Esophagus muscularis mucosa (tissue), 4 donors: ENCODE measurements around the gene MTX2. TPM values are rescaled to one million over a fixed set of nuclear protein-coding genes. Genes with fewer than 3 reads are reported as not detected.

Source experiments
- DNase-seq: peaks from one replicate; pipeline ENCODE4 v3.0.0-alpha.2; 2017; ENCODE audit errors: extremely low spot score
- H3K27ac ChIP-seq, 4 donors: fragments of 200-600 bp; sonication (generic); replicated peaks in 1 of 4; 1 replicate in 3 of 4; 2 replicates in 1 of 4; pipeline ENCODE4 v1.5.1; 2016 to 2019; ENCODE audit warnings: mild to moderate bottlenecking in 1 of 4
- H3K27me3 ChIP-seq, 4 donors: fragments of 200-600 bp; sonication (generic); one replicate each; pipeline versions ENCODE4 v1.5.1 to v1.6.0; 2016 to 2019
- H3K36me3 ChIP-seq, 4 donors: fragments of 200-600 bp; sonication (generic); one replicate each; pipeline ENCODE4 v1.5.1; 2016 to 2019
- H3K4me1 ChIP-seq, 4 donors: fragments of 200-600 bp; sonication (generic); one replicate each; pipeline ENCODE4 v1.5.1; 2016 to 2019
- H3K4me3 ChIP-seq, 4 donors: fragments of 200-600 bp; sonication (generic); 1 replicate in 2 of 4; 2 replicates in 2 of 4; pipeline ENCODE4 v1.5.1; 2016 to 2019; ENCODE audit warnings: mild to moderate bottlenecking in 4 of 4, moderate library complexity in 1 of 4
- H3K9me3 ChIP-seq, 4 donors: fragments of 200-600 bp; sonication (generic); 1 replicate in 3 of 4; 2 replicates in 1 of 4; pipeline ENCODE4 v1.5.1; 2016 to 2019
- CTCF ChIP-seq, 3 experiments: fragments of 200-600 bp in 2 of 3; fragments of 450-650 bp in 1 of 3; sonication (generic) in 2 of 3; IDR thresholded peaks; one replicate each; pipeline ENCODE4 v1.5.1; 2017 to 2019; ENCODE audit warnings: antibody characterized with exemption in 3 of 3, mild to moderate bottlenecking in 2 of 3, moderate library complexity in 1 of 3
- EP300 ChIP-seq: sonication (generic); formaldehyde crosslinking; IDR thresholded peaks from one replicate; pipeline ENCODE4 v1.6.1; 2017; ENCODE audit warnings: antibody characterized with exemption
- POLR2A ChIP-seq: fragments of 450-650 bp; IDR thresholded peaks from one replicate; pipeline ENCODE4 v1.6.1; 2017; ENCODE audit warnings: antibody characterized with exemption, moderate library complexity, mild to moderate bottlenecking, low read depth
- POLR2AphosphoS5 ChIP-seq, 2 donors: sonication (generic); formaldehyde crosslinking; IDR thresholded peaks; one replicate each; pipeline ENCODE4 v1.6.1; 2017; ENCODE audit warnings: antibody characterized with exemption in 2 of 2
- WGBS: methylation state at CpG from one replicate; pipeline ENCODE4 v1.1.5; 2018; 5-methylcytosine and 5-hydroxymethylcytosine counted together
- intact Hi-C: fragments of 100-400 bp; cut with DNase I; formaldehyde crosslinking; loops from one replicate; pipeline ENCODE4 v1.15.1; 2023
- total RNA-seq, 4 donors: library from RNA; depleted of rRNA; stranded (reverse); fragments of >200 nt; gene quantifications; one replicate each; pipeline versions ENCODE4 v1.1.0 to v1.2.1, GENCODE V29; 2016

The MTX2 gene
- total RNA-seq, 4 donors from 2014 or later = 26.2 to 31.1 (median 27.6) TPM

- Histone ChIP-seq H3K27me3 (no peaks in the 10 kb centered on the region), H3K9me3 (peaks cover 0 to 14% (median under 1%) of the 10 kb centered on the region in 4 donors), H3K36me3 (no peaks in the 10 kb centered on the region), H3K4me3 (no peak overlapping the region), H3K4me1 (no peaks in the 10 kb centered on the region), H3K27ac (no peak overlapping the region)
- intact Hi-C loops = no loop called here
- no peak for TF ChIP-seq CTCF (IDR thresholded peaks at IDR 0.05)
- no peak for TF ChIP-seq EP300
- TF ChIP-seq POLR2A = no peak
- no peak for DNase-seq
- 77% methylated on average over 3 of the region's 3 CpGs for WGBS
Observed at GRCh38 chr2:176383836-176384442, 114.7 kb downstream of the MTX2 start.

DNA sequence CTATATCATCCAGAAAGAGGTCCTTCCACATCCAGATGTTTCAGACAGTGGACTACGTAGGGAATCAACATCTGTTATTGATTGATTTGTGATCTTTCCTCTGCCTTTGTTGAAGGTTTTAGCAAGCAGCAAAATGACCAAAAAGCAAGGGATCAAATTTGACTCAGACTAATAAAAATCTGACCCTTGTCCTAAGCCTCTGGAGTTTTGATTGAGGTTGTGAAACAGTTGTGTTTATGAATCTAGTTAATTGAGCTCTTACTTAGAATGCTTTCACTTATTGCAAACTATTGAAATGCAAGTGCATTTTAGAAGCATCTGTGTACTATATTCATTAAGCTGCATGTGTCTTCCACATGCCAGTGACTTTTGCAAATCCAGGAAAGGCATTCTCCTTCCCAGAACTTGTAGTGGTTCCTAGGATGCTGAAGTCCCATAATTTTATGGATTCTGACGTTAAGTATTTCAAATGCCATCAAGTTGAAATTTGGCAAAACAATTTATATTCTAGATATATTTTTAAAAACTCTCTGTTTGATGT lies 116.0 kb downstream of the MTX2 start:
- Histone ChIP-seq H3K4me1 (no peaks in the 10 kb centered on the region), H3K27ac (no peak overlapping the region), H3K9me3 (peaks cover 0 to 3% (median 0%) of the 10 kb centered on the region in 4 donors), H3K36me3 (no peaks in the 10 kb centered on the region), H3K4me3 (no peak overlapping the region), H3K27me3 (no peaks in the 10 kb centered on the region)
- TF ChIP-seq POLR2AphosphoS5 (IDR thresholded peaks at IDR 0.05) = no peak
- no peak for TF ChIP-seq POLR2A
- no peak for TF ChIP-seq EP300
- TF ChIP-seq CTCF (IDR thresholded peaks at IDR 0.05) = no peak
- intact Hi-C loops = no loop called here
- 83% methylated on average over 2 of the region's 2 CpGs for WGBS
- DNase-seq = no peak

DNA sequence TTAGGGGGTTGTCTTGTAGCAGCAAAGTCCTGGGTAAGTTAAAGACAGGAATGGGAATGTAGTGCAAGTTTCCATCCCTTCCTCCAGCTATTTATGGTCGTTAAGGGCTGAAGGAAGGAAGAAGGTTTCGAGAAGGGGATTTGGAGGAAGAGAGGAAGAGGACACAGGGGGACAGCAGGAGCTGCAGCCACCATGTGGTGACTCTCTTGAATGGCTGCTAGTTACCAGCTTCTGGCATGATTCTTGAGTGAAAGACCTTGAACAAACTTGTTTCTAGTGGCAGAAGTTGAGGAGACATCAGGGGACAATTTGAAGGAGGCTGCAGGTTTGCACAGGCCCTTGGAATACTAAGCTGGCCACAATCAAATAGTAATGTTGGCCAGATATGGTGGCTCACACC lies 116.6 kb downstream of the MTX2 start:
- H3K4me3 ChIP-seq = no peak overlapping the region
- 45% methylated on average over 2 of the region's 2 CpGs for WGBS
- TF ChIP-seq POLR2AphosphoS5 (IDR thresholded peaks at IDR 0.05) (no peak), EP300 (no peak), CTCF (IDR thresholded peaks at IDR 0.05) (no peak), POLR2A (no peak)
- intact Hi-C loops = no loop called here
- no peak overlapping the region for H3K27ac ChIP-seq
- H3K27me3 ChIP-seq = no peaks in the 10 kb centered on the region
- H3K4me1 ChIP-seq = peaks cover 0 to 3% (median under 1%) of the 10 kb centered on the region in 4 donors
- no peaks in the 10 kb centered on the region for H3K36me3 ChIP-seq
- DNase-seq = no peak
- no peaks in the 10 kb centered on the region for H3K9me3 ChIP-seq

Other genes starting within 250 kb of the MTX2 start
- under 1 TPM in 1 of 4 donors, not detected in 3; 0.11 TPM for gene EVX2, start 185.5 kb upstream of the MTX2 start, total RNA-seq
- not detected for gene HOXD13, start 176.7 kb upstream of the MTX2 start, total RNA-seq
- not detected for gene HOXD12, start 169.6 kb upstream of the MTX2 start, total RNA-seq
- gene HOXD11, start 162.2 kb upstream of the MTX2 start, total RNA-seq = not detected
- gene HOXD10, start 152.7 kb upstream of the MTX2 start, total RNA-seq = under 1 TPM in 2 of 4 donors, not detected in 2; 0.42 to 0.50 TPM
- 1 to 10 TPM in 1 of 4 donors, under 1 TPM in 3; 0.83 to 2.2 (median 0.99) TPM for gene HOXD9, start 146.7 kb upstream of the MTX2 start, total RNA-seq
- 1 to 10 TPM; 3.7 to 4.8 (median 4.3) TPM for gene HOXD8, start 139.7 kb upstream of the MTX2 start, total RNA-seq
- gene HOXD4, start 117.9 kb upstream of the MTX2 start, total RNA-seq = 1 to 10 TPM in 2 of 4 donors, under 1 TPM in 2; 0.66 to 2.9 (median 1.9) TPM
- 1 to 10 TPM in 2 of 4 donors, under 1 TPM in 2; 0.86 to 2.1 (median 1.4) TPM for gene HOXD3, start 112.1 kb upstream of the MTX2 start, total RNA-seq
- under 1 TPM in 2 of 4 donors, not detected in 2; 0.19 to 0.34 TPM for gene HOXD1, start 80.8 kb upstream of the MTX2 start, total RNA-seq